ENCODE results near the gene RUNDC1.

Gene RUNDC1

GRCh38 chr17:43042025-43042628, 61.8 kb downstream of the RUNDC1 start:
- DNase-seq (no peak), ATAC-seq (no peak)
